Measurements from ENCODE around the gene LMO7.
A peak's percentile ranks its signal among the peaks of the same experiment; 100 is the strongest.

LMO7 gene

GRCh38 chr13:75635828-75636435 is at the start of gene LMO7:
Gene LMO7, plus strand, starts transcription at chr13:75636330. Its CDS starts 328 bp downstream, at chr13:75636658.
- DNase-seq, result peak; percentile 42

GRCh38 chr13:75587679-75588078 is 48.5 kb upstream of the LMO7 start:
- DNase-seq, result no peak

- no peak for DNase-seq
Measured at GRCh38 chr13:75596657-75597182, 39.4 kb upstream of the LMO7 start.

- DNase-seq, result no peak
Measured at GRCh38 chr13:75600371-75600770, 35.8 kb upstream of the LMO7 start.

- no peak for DNase-seq
Measured at GRCh38 chr13:75603038-75603437, 33.1 kb upstream of the LMO7 start.

- no peak for DNase-seq
Measured at GRCh38 chr13:75607447-75607846, 28.7 kb upstream of the LMO7 start.

- no peak for DNase-seq
Measured at GRCh38 chr13:75610466-75610865, 25.7 kb upstream of the LMO7 start.

GRCh38 chr13:75612354-75612753 is 23.8 kb upstream of the LMO7 start:
- no peak for DNase-seq

- DNase-seq, result no peak
Measured at GRCh38 chr13:75617230-75617629, 18.9 kb upstream of the LMO7 start.

GRCh38 chr13:75618308-75618707 is 17.8 kb upstream of the LMO7 start:
- no peak for DNase-seq

GRCh38 chr13:75620020-75620419 is 16.1 kb upstream of the LMO7 start:
- no peak for DNase-seq

GRCh38 chr13:75621147-75621546 is 15.0 kb upstream of the LMO7 start:
- DNase-seq, result peak; percentile 17

- DNase-seq, result no peak
Measured at GRCh38 chr13:75628801-75629200, 7.3 kb upstream of the LMO7 start.

- DNase-seq, result peak; percentile 65
Measured at GRCh38 chr13:75633285-75633684, 2.8 kb upstream of the LMO7 start.

- DNase-seq, result no peak
Measured at GRCh38 chr13:75635101-75635827, 866 bp upstream of the LMO7 start.

GRCh38 chr13:75636436-75637180 is 478 bp downstream of the LMO7 start:
- DNase-seq, result no peak

- no peak for DNase-seq
Measured at GRCh38 chr13:75637181-75637750, 1.1 kb downstream of the LMO7 start.

GRCh38 chr13:75639454-75639853 is 3.3 kb downstream of the LMO7 start:
- no peak for DNase-seq

- no peak for DNase-seq
Measured at GRCh38 chr13:75641026-75641425, 4.9 kb downstream of the LMO7 start.

GRCh38 chr13:75643182-75643581 is 7.1 kb downstream of the LMO7 start:
- DNase-seq, result no peak

GRCh38 chr13:75643693-75644092 is 7.6 kb downstream of the LMO7 start:
- no peak for DNase-seq

- DNase-seq, result no peak
Measured at GRCh38 chr13:75645141-75645540, 9.0 kb downstream of the LMO7 start.

GRCh38 chr13:75647126-75647784 is 11.1 kb downstream of the LMO7 start:
- no peak for DNase-seq
